Spinal cord (tissue), 10 donors: ENCODE measurements around the gene ST6GALNAC3. TPM values are rescaled to one million over a fixed set of nuclear protein-coding genes. Genes with fewer than 3 reads are reported as not detected.

Source experiments
- DNase-seq, 6 donors: peaks; one replicate each; pipeline versions ENCODE4 v3.0.0 to v3.0.0-alpha.2; 2013 to 2015; ENCODE audit warnings: low spot score in 6 of 6, low read depth in 4 of 6
- H3K27ac ChIP-seq: one replicate; pipeline ENCODE4 v1.5.1; 2013; ENCODE audit warnings: low read depth, low read length, control low read depth
- H3K27me3 ChIP-seq: one replicate; pipeline ENCODE4 v1.6.1; 2013; ENCODE audit warnings: low read length; ENCODE audit not compliant: control insufficient read depth, insufficient read depth
- H3K36me3 ChIP-seq: one replicate; pipeline ENCODE4 v1.6.1; 2013; ENCODE audit warnings: low read length; ENCODE audit not compliant: control insufficient read depth, insufficient read depth
- H3K4me1 ChIP-seq: one replicate; pipeline ENCODE4 v1.6.1; 2013; ENCODE audit warnings: low read length; ENCODE audit not compliant: control insufficient read depth, insufficient read depth
- H3K4me3 ChIP-seq: one replicate; pipeline ENCODE4 v1.5.1; 2013; ENCODE audit warnings: low read depth, low read length, control low read depth
- H3K9me3 ChIP-seq: one replicate; pipeline ENCODE4 v1.6.1; 2013; ENCODE audit warnings: low read length; ENCODE audit not compliant: control insufficient read depth, insufficient read depth
- WGBS: methylation state at CpG from one replicate; pipeline ENCODE4 v1.1.5; 2013; ENCODE audit warnings: missing lambda C conversion rate; ENCODE audit not compliant: insufficient coverage; 5-methylcytosine and 5-hydroxymethylcytosine counted together
- polyA plus RNA-seq, 2 donors: library from polyadenylated mRNA; unstranded; fragments of 120-200 nt; gene quantifications; one replicate each; pipeline ENCODE4 v1.2.1, GENCODE V29; 2013; ENCODE audit not compliant: insufficient read length in 2 of 2
- total RNA-seq, 2 donors: library from RNA; depleted of rRNA in 1 of 2; stranded (reverse); fragments of 120-200 nt in 1 of 2; fragments of >200 nt in 1 of 2; gene quantifications; one replicate each; pipeline versions ENCODE4 v1.2.3 to v1.2.4, GENCODE V29; 2013 to 2014
- donor health status: healthy.

Gene ST6GALNAC3
- total and polyA plus RNA-seq, 4 donors, result 17.2 to 64.0 (median 26.0) TPM

DNA sequence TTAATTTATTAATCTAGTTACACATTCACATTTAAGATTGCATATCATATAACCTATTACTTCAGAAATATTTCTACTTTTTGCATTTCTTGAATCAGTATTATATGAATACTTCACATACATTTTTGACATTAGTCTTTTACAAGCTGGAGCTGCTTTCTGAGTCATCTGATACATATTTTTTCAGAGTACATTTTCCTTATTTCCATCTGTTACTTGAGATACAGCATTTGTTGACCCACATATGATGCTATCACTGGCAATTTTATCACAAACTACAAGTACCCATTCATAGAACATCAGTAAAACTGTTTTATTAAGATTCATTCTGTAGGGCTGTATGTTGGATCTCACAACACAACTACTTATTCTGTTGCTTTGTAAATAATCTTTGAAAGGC lies 425.6 kb downstream of the ST6GALNAC3 start:
- no peak overlapping the region for H3K27ac ChIP-seq
- no peaks in the 10 kb centered on the region for H3K36me3 ChIP-seq
- no peak overlapping the region for H3K4me3 ChIP-seq
- H3K4me1 ChIP-seq, result no peaks in the 10 kb centered on the region
- no peaks in the 10 kb centered on the region for H3K27me3 ChIP-seq
- no peaks in the 10 kb centered on the region for H3K9me3 ChIP-seq
- no peak for DNase-seq

GRCh38 chr1:76501136-76501535 lies 426.6 kb downstream of the ST6GALNAC3 start:
- no peaks in the 10 kb centered on the region for H3K27me3 ChIP-seq
- no peak overlapping the region for H3K27ac ChIP-seq
- DNase-seq, result no peak
- H3K4me3 ChIP-seq, result no peak overlapping the region
- H3K4me1 ChIP-seq, result no peaks in the 10 kb centered on the region
- no peaks in the 10 kb centered on the region for H3K36me3 ChIP-seq
- WGBS, result no CpG with 5 or more reads among the region's 2 CpGs
- H3K9me3 ChIP-seq, result no peaks in the 10 kb centered on the region

- DNase-seq, result peak in 2 of 6 donors; percentile 38 to 59
- Histone ChIP-seq H3K36me3 (no peaks in the 10 kb centered on the region), H3K4me3 (no peak overlapping the region), H3K27ac (no peak overlapping the region), H3K9me3 (no peaks in the 10 kb centered on the region), H3K4me1 (no peaks in the 10 kb centered on the region), H3K27me3 (no peaks in the 10 kb centered on the region)
- WGBS, result 44% methylated on average over 4 of the region's 7 CpGs
These were observed 427.2 kb downstream of the ST6GALNAC3 start for GRCh38 chr1:76501586-76502219.

DNA sequence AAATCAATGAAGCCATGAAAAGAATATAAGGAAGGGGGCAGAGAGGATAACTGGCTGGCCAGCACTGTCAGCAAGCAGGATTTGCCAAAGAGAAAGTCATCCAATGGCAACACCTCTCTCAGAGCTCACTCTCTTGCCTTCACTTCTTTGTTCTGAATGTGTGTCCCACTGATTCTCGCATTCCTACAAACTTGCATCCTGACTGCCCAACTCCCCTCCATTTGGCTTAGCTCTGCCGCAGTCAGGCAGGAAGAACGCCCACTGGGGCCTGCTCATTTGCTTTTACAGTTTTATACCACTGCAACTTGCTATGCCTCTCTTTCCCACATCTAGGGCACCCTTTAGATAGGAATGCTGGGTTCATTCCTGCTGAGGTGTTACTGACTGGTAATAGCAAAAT lies 428.6 kb downstream of the ST6GALNAC3 start:
- H3K4me1 ChIP-seq, result no peaks in the 10 kb centered on the region
- no peaks in the 10 kb centered on the region for H3K9me3 ChIP-seq
- H3K27ac ChIP-seq, result no peak overlapping the region
- no peak for DNase-seq
- WGBS, result 67% methylated on average over 1 of the region's 3 CpGs
- H3K27me3 ChIP-seq, result no peaks in the 10 kb centered on the region
- H3K36me3 ChIP-seq, result no peaks in the 10 kb centered on the region
- H3K4me3 ChIP-seq, result no peak overlapping the region

- 100% methylated on average over 2 of the region's 2 CpGs for WGBS
- Histone ChIP-seq H3K4me3 (no peak overlapping the region), H3K27me3 (no peaks in the 10 kb centered on the region), H3K27ac (no peak overlapping the region), H3K36me3 (no peaks in the 10 kb centered on the region), H3K4me1 (no peaks in the 10 kb centered on the region), H3K9me3 (no peaks in the 10 kb centered on the region)
- no peak for DNase-seq
These were observed 429.2 kb downstream of the ST6GALNAC3 start for GRCh38 chr1:76503736-76504135.

DNA sequence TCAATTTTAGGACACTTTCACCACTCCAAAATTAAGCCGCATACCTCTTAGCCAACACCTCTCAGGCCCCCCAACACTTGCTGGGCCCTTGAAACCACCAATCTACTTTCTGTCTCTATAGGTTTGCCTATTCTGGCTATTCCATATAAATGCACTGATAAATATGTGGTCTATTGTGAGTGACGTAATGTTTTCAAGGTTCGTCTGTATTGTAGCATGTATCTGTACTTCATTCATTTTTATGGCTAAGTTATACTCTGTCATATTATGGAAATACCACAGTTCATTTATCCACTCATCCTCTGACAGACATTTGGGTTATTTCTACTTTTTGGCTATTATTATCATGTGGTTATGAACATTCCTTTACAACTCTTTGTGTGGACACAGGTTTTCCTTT lies 432.8 kb downstream of the ST6GALNAC3 start:
- H3K27ac ChIP-seq, result no peak overlapping the region
- H3K4me3 ChIP-seq, result no peak overlapping the region
- no peak for DNase-seq
- no peaks in the 10 kb centered on the region for H3K9me3 ChIP-seq
- H3K4me1 ChIP-seq, result peaks cover 4% of the 10 kb centered on the region
- WGBS, result no CpG with 5 or more reads among the region's 3 CpGs
- no peaks in the 10 kb centered on the region for H3K36me3 ChIP-seq
- H3K27me3 ChIP-seq, result no peaks in the 10 kb centered on the region

DNA sequence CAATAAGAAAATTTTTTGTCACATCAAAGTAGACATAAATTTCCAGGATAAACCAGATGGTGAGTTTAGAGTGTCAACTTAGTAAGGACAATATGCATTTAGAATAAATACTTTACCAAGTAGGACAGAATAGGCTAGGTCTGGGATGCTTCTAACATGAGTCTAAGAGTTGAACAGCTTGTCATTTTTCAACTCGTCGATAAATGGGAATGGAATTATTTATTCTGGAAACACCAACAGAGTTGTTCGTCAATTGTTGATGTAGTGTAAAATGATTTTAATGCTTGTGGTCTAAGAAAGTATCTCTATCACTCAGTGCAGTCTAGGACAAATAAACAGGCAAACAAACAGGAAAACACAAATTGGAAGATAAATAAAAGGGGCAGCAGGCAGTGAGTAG lies 434.3 kb downstream of the ST6GALNAC3 start:
- DNase-seq, result no peak
- Histone ChIP-seq H3K4me1 (peaks cover 4% of the 10 kb centered on the region), H3K9me3 (no peaks in the 10 kb centered on the region), H3K4me3 (no peak overlapping the region), H3K27me3 (no peaks in the 10 kb centered on the region), H3K27ac (no peak overlapping the region), H3K36me3 (no peaks in the 10 kb centered on the region)
- 93% methylated on average over 3 of the region's 3 CpGs for WGBS

DNA sequence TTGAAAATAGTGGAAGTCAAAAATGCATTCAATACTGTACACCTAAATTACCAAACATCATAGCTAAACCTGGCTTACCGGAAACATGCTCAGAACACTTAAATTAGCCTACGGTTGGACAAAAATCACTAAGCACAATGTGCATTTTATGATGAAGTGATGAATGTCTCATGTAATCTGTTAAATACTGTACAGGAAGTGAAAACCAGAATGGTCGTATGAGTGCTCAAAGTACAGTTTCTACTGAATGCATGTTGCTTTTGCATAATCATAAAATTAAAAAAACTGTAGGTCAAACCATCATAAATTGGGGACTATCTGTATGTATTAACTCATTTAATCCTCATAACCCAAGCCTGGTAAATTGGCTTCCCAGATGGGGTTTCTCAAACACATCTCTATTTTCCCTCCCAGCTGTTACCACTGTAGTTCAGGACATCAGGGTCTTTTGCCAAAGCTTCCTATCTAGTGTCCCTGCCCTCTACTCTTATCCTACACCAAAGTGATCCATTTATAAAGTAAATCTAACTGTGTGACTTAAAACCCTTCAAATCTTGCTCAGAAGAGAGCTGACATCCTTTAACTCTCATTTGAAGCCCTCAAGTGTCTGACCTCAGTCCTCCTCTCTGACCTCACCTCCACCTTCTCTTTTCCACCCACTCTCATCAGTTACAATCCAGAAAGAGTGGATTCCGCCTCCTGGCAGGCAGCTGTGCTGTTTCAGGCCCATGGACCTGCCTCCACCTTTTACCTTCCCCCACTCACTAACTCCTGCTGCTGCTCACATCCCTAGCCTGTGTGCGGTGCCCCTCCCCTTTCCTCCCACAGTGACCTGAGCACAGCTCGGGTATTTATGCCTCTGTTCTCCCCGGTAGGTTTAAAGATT lies 436.4 kb downstream of the ST6GALNAC3 start:
- H3K9me3 ChIP-seq, result no peaks in the 10 kb centered on the region
- peak in 1 of 6 donors; percentile 18 for DNase-seq
- WGBS, result 63% methylated on average over 5 of the region's 7 CpGs
- no peak overlapping the region for H3K27ac ChIP-seq
- H3K36me3 ChIP-seq, result no peaks in the 10 kb centered on the region
- no peak overlapping the region for H3K4me3 ChIP-seq
- H3K4me1 ChIP-seq, result peaks cover 4% of the 10 kb centered on the region
- no peaks in the 10 kb centered on the region for H3K27me3 ChIP-seq

GRCh38 chr1:76511558-76512179 lies 437.1 kb downstream of the ST6GALNAC3 start:
- no peaks in the 10 kb centered on the region for H3K9me3 ChIP-seq
- H3K4me1 ChIP-seq, result peaks cover 4% of the 10 kb centered on the region
- H3K27me3 ChIP-seq, result no peaks in the 10 kb centered on the region
- H3K36me3 ChIP-seq, result no peaks in the 10 kb centered on the region
- no peak overlapping the region for H3K27ac ChIP-seq
- peak in 1 of 6 donors; percentile 65 for DNase-seq
- 29% methylated on average over 1 of the region's 5 CpGs for whole genome bisulfite sequencing
- no peak overlapping the region for H3K4me3 ChIP-seq
